Measurements from ENCODE around the gene TIAM1. TPM values are rescaled to one million over a fixed set of nuclear protein-coding genes. Genes with fewer than 3 reads are reported as not detected.

TIAM1 gene
- total RNA-seq, 4 donors from 2014 or later = 0.66 to 3.5 (median 1.0) TPM

GRCh38 chr21:31195334-31196015 lies 148.6 kb downstream of the TIAM1 start:
- H3K27ac ChIP-seq = no peak overlapping the region
- intact Hi-C loops (cut with DNase I; ENCODE audit: low total_unique reads) (loop anchor here (5.0 kb wide), 1 partner anchor 387 kb away; no protein-coding TSS in a partner anchor), in situ Hi-C loops (cut with MboI; ENCODE audit: low sequenced_read_pairs in 4 of 4) (loop anchor here in 3 of 4 donors (10.0 to 25.0 kb wide), 2 partner anchors 389 to 392 kb away; no protein-coding TSS in a partner anchor)
- H3K36me3 ChIP-seq = no peaks in the 10 kb centered on the region
- no peak overlapping the region for H3K4me3 ChIP-seq
- H3K27me3 ChIP-seq = no peaks in the 10 kb centered on the region
- H3K4me1 ChIP-seq = no peaks in the 10 kb centered on the region
- ATAC-seq (no peak), DNase-seq (no peak)
- H3K9me3 ChIP-seq = no peaks in the 10 kb centered on the region
- TF ChIP-seq CTCF (IDR thresholded peaks at IDR 0.05 in 4 of 5, conservative IDR thresholded peaks at IDR 0.05 in 1 of 5) = no peak
- TF ChIP-seq POLR2A (IDR thresholded peaks at IDR 0.05) = no peak

GRCh38 chr21:31194510-31195293 lies 149.4 kb downstream of the TIAM1 start:
- Histone ChIP-seq H3K4me1 (no peaks in the 10 kb centered on the region), H3K36me3 (no peaks in the 10 kb centered on the region), H3K4me3 (no peak overlapping the region), H3K9me3 (no peaks in the 10 kb centered on the region), H3K27ac (no peak overlapping the region), H3K27me3 (no peaks in the 10 kb centered on the region)
- ATAC-seq (no peak), DNase-seq (no peak)
- intact Hi-C loops (cut with DNase I; ENCODE audit: low total_unique reads) (loop anchor here (5.0 kb wide), 1 partner anchor 388 kb away; no protein-coding TSS in a partner anchor), in situ Hi-C loops (cut with MboI; ENCODE audit: low sequenced_read_pairs in 4 of 4) (loop anchor here in 3 of 4 donors (10.0 to 25.0 kb wide), 2 partner anchors 390 to 393 kb away; no protein-coding TSS in a partner anchor)
- TF ChIP-seq CTCF (IDR thresholded peaks at IDR 0.05 in 4 of 5, conservative IDR thresholded peaks at IDR 0.05 in 1 of 5) (no peak), POLR2A (IDR thresholded peaks at IDR 0.05) (no peak)

- H3K4me3 ChIP-seq = no peak overlapping the region
- no peaks in the 10 kb centered on the region for H3K4me1 ChIP-seq
- ATAC-seq (no peak), DNase-seq (no peak)
- no peaks in the 10 kb centered on the region for H3K9me3 ChIP-seq
- H3K27ac ChIP-seq = no peak overlapping the region
- no peak for TF ChIP-seq POLR2A (IDR thresholded peaks at IDR 0.05)
- TF ChIP-seq CTCF (IDR thresholded peaks at IDR 0.05 in 4 of 5, conservative IDR thresholded peaks at IDR 0.05 in 1 of 5) = no peak
- no peaks in the 10 kb centered on the region for H3K27me3 ChIP-seq
- in situ Hi-C loops (cut with MboI; ENCODE audit: low sequenced_read_pairs in 4 of 4) (loop anchor here in 3 of 4 donors (10.0 to 25.0 kb wide), 2 partner anchors 391 to 394 kb away; no protein-coding TSS in a partner anchor), intact Hi-C loops (cut with DNase I; ENCODE audit: low total_unique reads) (no loop called here)
- H3K36me3 ChIP-seq = no peaks in the 10 kb centered on the region
Observed at GRCh38 chr21:31193761-31194160, 150.3 kb downstream of the TIAM1 start.

GRCh38 chr21:31191553-31191952 lies 152.5 kb downstream of the TIAM1 start:
- Histone ChIP-seq H3K9me3 (no peaks in the 10 kb centered on the region), H3K4me3 (no peak overlapping the region), H3K27me3 (no peaks in the 10 kb centered on the region), H3K36me3 (no peaks in the 10 kb centered on the region), H3K4me1 (no peaks in the 10 kb centered on the region), H3K27ac (no peak overlapping the region)
- ATAC-seq (no peak), DNase-seq (no peak)
- in situ Hi-C loops (cut with MboI; ENCODE audit: low sequenced_read_pairs in 4 of 4) (loop anchor here in 3 of 4 donors (10.0 to 25.0 kb wide), 2 partner anchors 393 to 396 kb away; no protein-coding TSS in a partner anchor), intact Hi-C loops (cut with DNase I; ENCODE audit: low total_unique reads) (no loop called here)
- no peak for TF ChIP-seq POLR2A (IDR thresholded peaks at IDR 0.05)
- TF ChIP-seq CTCF (IDR thresholded peaks at IDR 0.05 in 4 of 5, conservative IDR thresholded peaks at IDR 0.05 in 1 of 5) = no peak

All from gastrocnemius medialis (tissue), 4 donors.